OCI-LY1 (cell line): ENCODE measurements around the gene ZSWIM4.

Experiments
- H2AFZ ChIP-seq: fragments of 200-600 bp; sonication (generic), shearing (Covaris generic); 2 replicates; pipeline ENCODE4 v1.6.0; 2014; ENCODE audit warnings: antibody characterized with exemption, mild to moderate bottlenecking, low read length
- H3F3A ChIP-seq: fragments of 200-600 bp; sonication (generic), shearing (Covaris generic); 2 replicates; pipeline ENCODE4 v1.6.0; 2014; ENCODE audit warnings: mild to moderate bottlenecking, antibody characterized with exemption, low read length, moderate library complexity; ENCODE audit not compliant: insufficient read depth
- H3K27ac ChIP-seq: fragments of 200-600 bp; sonication (generic); 2 replicates; pipeline ENCODE4 v1.5.1; 2014; ENCODE audit warnings: low read length, mixed run types, mild to moderate bottlenecking, low read depth; ENCODE audit not compliant: poor library complexity, severe bottlenecking
- H3K27me3 ChIP-seq: fragments of 200-600 bp; sonication (generic); 2 replicates; pipeline ENCODE4 v1.6.0; 2014; ENCODE audit warnings: antibody characterized with exemption, mild to moderate bottlenecking, low read length, moderate library complexity; ENCODE audit not compliant: insufficient read depth
- H3K36me3 ChIP-seq: fragments of 200-600 bp; sonication (generic); 2 replicates; pipeline ENCODE4 v1.6.1; 2014; ENCODE audit warnings: mild to moderate bottlenecking, antibody characterized with exemption, low read length, moderate library complexity, mixed read lengths; ENCODE audit not compliant: insufficient read depth
- H3K4me1 ChIP-seq: fragments of 200-600 bp; sonication (generic); 2 replicates; pipeline ENCODE4 v1.5.1; 2014; ENCODE audit warnings: mild to moderate bottlenecking, low read length, moderate library complexity; ENCODE audit not compliant: insufficient read depth, severe bottlenecking
- H3K4me2 ChIP-seq: fragments of 200-600 bp; sonication (generic), shearing (Covaris generic); 2 replicates; pipeline ENCODE4 v1.6.1; 2014; ENCODE audit warnings: low read length
- H3K4me3 ChIP-seq: fragments of 200-600 bp; sonication (generic); 2 replicates; pipeline ENCODE4 v1.5.1; 2014; ENCODE audit warnings: low read length, low read depth, mild to moderate bottlenecking, mixed read lengths; ENCODE audit not compliant: poor library complexity, severe bottlenecking
- H3K79me2 ChIP-seq: fragments of 200-600 bp; shearing (Covaris generic); 2 replicates; pipeline ENCODE4 v1.6.1; 2016; ENCODE audit warnings: mixed run types, low read length, mixed read lengths; ENCODE audit not compliant: insufficient read depth
- H3K9ac ChIP-seq: fragments of 200-600 bp; sonication (generic), shearing (Covaris generic); 2 replicates; pipeline ENCODE4 v1.6.1; 2014; ENCODE audit warnings: mild to moderate bottlenecking, low read length, mixed read lengths
- H3K9me2 ChIP-seq: fragments of 200-600 bp; sonication (generic), shearing (Covaris generic); 2 replicates; pipeline ENCODE4 v1.6.1; 2014; ENCODE audit warnings: low read depth, mild to moderate bottlenecking, low read length, mixed read lengths
- H3K9me3 ChIP-seq: fragments of 200-600 bp; shearing (Covaris generic); 2 replicates; pipeline ENCODE4 v1.6.1; 2014; ENCODE audit warnings: low read length, mixed read lengths
- H4K20me1 ChIP-seq: fragments of 200-600 bp; sonication (generic), shearing (Covaris generic); 2 replicates; pipeline ENCODE4 v1.6.0; 2016; ENCODE audit warnings: mild to moderate bottlenecking, low read length; ENCODE audit not compliant: insufficient read depth
- CTCF ChIP-seq: fragments of 200-600 bp; sonication (generic), shearing (Covaris generic); IDR thresholded peaks from 2 replicates; pipeline ENCODE4 v1.5.1; 2017; ENCODE audit warnings: mild to moderate bottlenecking, antibody characterized with exemption, low read length, moderate library complexity, mixed read lengths
- EZH2 ChIP-seq: fragments of 200-600 bp; sonication (generic), shearing (Covaris generic); IDR thresholded peaks from 2 replicates; pipeline ENCODE4 v1.8.0; 2017; ENCODE audit warnings: borderline replicate concordance, mixed run types, mild to moderate bottlenecking, antibody characterized with exemption, low read length, moderate library complexity, mixed read lengths

Gene ZSWIM4

GRCh38 chr19:13841962-13842290, 46.7 kb downstream of the ZSWIM4 start:
- no peaks in the 10 kb centered on the region for H3K36me3 ChIP-seq
- no peaks in the 10 kb centered on the region for H3K27me3 ChIP-seq
- no peak overlapping the region for H2AFZ ChIP-seq
- peak overlapping the region; percentile 59 for H3K4me3 ChIP-seq
- no peaks in the 10 kb centered on the region for H3F3A ChIP-seq
- H3K9me3 ChIP-seq, result no peaks in the 10 kb centered on the region
- peaks cover 51% of the 10 kb centered on the region for H3K4me1 ChIP-seq
- H3K27ac ChIP-seq, result no peak overlapping the region
- H3K9ac ChIP-seq, result peak overlapping the region; percentile 52; the same call in 1 of the 2 replicates
- H4K20me1 ChIP-seq, result no peaks in the 10 kb centered on the region
- H3K9me2 ChIP-seq, result no peaks in the 10 kb centered on the region
- TF ChIP-seq CTCF (no peak), EZH2 (no peak)
- H3K4me2 ChIP-seq, result peak overlapping the region; percentile 68
- no peaks in the 10 kb centered on the region for H3K79me2 ChIP-seq

- Histone ChIP-seq H3K9me3 (no peaks in the 10 kb centered on the region), H3K4me1 (peaks cover 51% of the 10 kb centered on the region), H3K9me2 (no peaks in the 10 kb centered on the region), H3K79me2 (no peaks in the 10 kb centered on the region), H3K4me3 (peak overlapping the region; percentile 59), H3K27ac (no peak overlapping the region), H3K27me3 (no peaks in the 10 kb centered on the region), H4K20me1 (no peaks in the 10 kb centered on the region), H3K36me3 (no peaks in the 10 kb centered on the region), H3F3A (no peaks in the 10 kb centered on the region), H3K9ac (peak overlapping the region; percentile 52), H2AFZ (no peak overlapping the region), H3K4me2 (peak overlapping the region; percentile 68)
- TF ChIP-seq EZH2 (no peak), CTCF (peak; percentile 19; the same call in 1 of the 2 replicates)
These were observed 47.3 kb downstream of the ZSWIM4 start for GRCh38 chr19:13842291-13843103.

GRCh38 chr19:13843104-13843921, 48.1 kb downstream of the ZSWIM4 start:
- Histone ChIP-seq H3K9ac (no peak overlapping the region), H3K4me3 (peak overlapping the region; percentile 28), H3K27me3 (no peaks in the 10 kb centered on the region), H3K27ac (no peak overlapping the region), H4K20me1 (no peaks in the 10 kb centered on the region), H3K9me2 (no peaks in the 10 kb centered on the region), H3K79me2 (no peaks in the 10 kb centered on the region), H3F3A (no peaks in the 10 kb centered on the region), H3K36me3 (no peaks in the 10 kb centered on the region), H2AFZ (no peak overlapping the region), H3K9me3 (no peaks in the 10 kb centered on the region), H3K4me2 (peak overlapping the region; percentile 35), H3K4me1 (peaks cover 51% of the 10 kb centered on the region)
- TF ChIP-seq CTCF, result no peak
- TF ChIP-seq EZH2, result no peak
